Nephron (organoid): ENCODE measurements around the gene PGM5.

Experiments used
- H3K27ac Mint-ChIP-seq, 3 experiments: 2 replicates each; pipeline ENCODE4 v1.8.0; 2020; ENCODE audit warnings: mixed read lengths in 3 of 3, mild to moderate bottlenecking in 2 of 3, moderate library complexity in 1 of 3
- H3K27me3 Mint-ChIP-seq: 2 replicates; pipeline ENCODE4 v1.8.0; 2021; ENCODE audit warnings: low read depth, mild to moderate bottlenecking, moderate library complexity, mixed read lengths
- H3K36me3 Mint-ChIP-seq: 2 replicates; pipeline ENCODE4 v1.8.0; 2020; ENCODE audit warnings: low read depth, mixed read lengths
- H3K4me1 Mint-ChIP-seq: 2 replicates; pipeline ENCODE4 v1.8.0; 2020; ENCODE audit warnings: mixed read lengths
- H3K4me3 Mint-ChIP-seq, 3 experiments: 2 replicates each; pipeline ENCODE4 v1.8.0; 2020; ENCODE audit warnings: mild to moderate bottlenecking in 3 of 3, mixed read lengths in 3 of 3, moderate library complexity in 2 of 3
- H3K9me3 Mint-ChIP-seq: 2 replicates; pipeline ENCODE4 v1.8.0; 2020; ENCODE audit warnings: mixed read lengths
- CTCF ChIP-seq, 3 experiments: fragments of 200-600 bp; sonication (generic); IDR thresholded peaks; one replicate each; pipeline ENCODE4 v1.5.0; 2021; ENCODE audit warnings: antibody characterized with exemption in 3 of 3; ENCODE audit not compliant: unreplicated experiment in 3 of 3

The PGM5 gene

GRCh38 chr9:68577774-68578591 is 221.6 kb downstream of the PGM5 start:
- peak overlapping the region in 1 of 3 experiments; percentile 23 for H3K27ac Mint-ChIP-seq
- no peaks in the 10 kb centered on the region for H3K36me3 Mint-ChIP-seq
- peaks cover 6% of the 10 kb centered on the region for H3K4me1 Mint-ChIP-seq
- H3K9me3 Mint-ChIP-seq = no peaks in the 10 kb centered on the region
- H3K27me3 Mint-ChIP-seq = no peaks in the 10 kb centered on the region
- H3K4me3 Mint-ChIP-seq = no peak overlapping the region
- TF ChIP-seq CTCF (IDR thresholded peaks at IDR 0.05; ENCODE audit: unreplicated experiment in 3 of 3) = no peak
